MG63 (cell line): ENCODE results near the gene SLC6A20. TPM values are rescaled to one million over a fixed set of nuclear protein-coding genes. Genes with fewer than 3 reads are reported as not detected.
A peak's percentile ranks its signal among the peaks of the same experiment; 100 is the strongest.

ENCODE experiments used
- DNase-seq: peaks from one replicate; pipeline ENCODE4 v3.0.0-alpha.2; 2020
- H3K27me3 ChIP-seq: fragments of 250-450 bp; sonication (Bioruptor Pico); 2 replicates; pipeline ENCODE4 v1.5.1; 2020; ENCODE audit warnings: mild to moderate bottlenecking, moderate library complexity
- H3K36me3 ChIP-seq: fragments of 250-450 bp; sonication (Bioruptor Pico); 2 replicates; pipeline ENCODE4 v1.5.1; 2020; ENCODE audit warnings: mild to moderate bottlenecking, moderate library complexity
- H3K4me3 ChIP-seq: fragments of 250-450 bp; sonication (Bioruptor Pico); 2 replicates; pipeline ENCODE4 v1.5.1; 2020; ENCODE audit warnings: mild to moderate bottlenecking, moderate library complexity
- H3K9me3 ChIP-seq: fragments of 250-450 bp; sonication (Bioruptor Pico); 2 replicates; pipeline ENCODE4 v1.5.1; 2020; ENCODE audit warnings: mild to moderate bottlenecking, moderate library complexity
- total RNA-seq: library from RNA; depleted of rRNA; stranded (reverse); fragments of >200 nt; shearing (Covaris generic); gene quantifications from 2 replicates; pipeline ENCODE4 v1.2.3, GENCODE V29; 2014; ENCODE audit warnings: low replicate concordance

SLC6A20 gene
- total RNA-seq, 1 experiment from 2014 or later: not detected

DNA sequence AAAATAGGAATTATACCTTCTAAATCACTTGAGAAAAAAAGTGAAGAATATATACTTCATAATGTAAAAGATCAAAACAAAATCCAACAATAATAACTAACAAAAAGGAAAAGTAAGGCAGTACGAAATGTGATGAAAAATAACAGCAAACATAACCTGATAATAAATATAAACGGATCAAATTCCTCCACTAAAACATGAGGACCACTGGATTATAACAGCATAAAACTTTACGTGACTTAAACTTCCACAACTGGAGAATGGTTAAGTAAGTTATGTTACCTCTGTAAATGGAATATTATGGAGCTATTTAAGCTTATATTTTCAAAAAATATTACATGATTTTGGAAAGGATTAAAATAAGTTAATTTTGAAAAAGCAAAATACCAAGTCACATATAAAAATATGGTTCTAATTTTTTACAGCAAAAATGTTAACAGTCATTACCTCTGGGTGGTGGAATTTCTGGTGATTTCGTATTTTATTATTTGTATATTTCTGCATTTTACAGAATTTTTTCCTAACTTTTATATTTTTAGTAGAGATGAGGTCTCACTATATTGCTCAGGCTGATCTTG, 7.0 kb downstream of the SLC6A20 start:
- Histone ChIP-seq H3K4me3 (no peak overlapping the region), H3K36me3 (no peaks in the 10 kb centered on the region), H3K27me3 (no peaks in the 10 kb centered on the region), H3K9me3 (peaks cover 4% of the 10 kb centered on the region; the same call in 1 of the 2 replicates)
- DNase-seq: no peak

DNA sequence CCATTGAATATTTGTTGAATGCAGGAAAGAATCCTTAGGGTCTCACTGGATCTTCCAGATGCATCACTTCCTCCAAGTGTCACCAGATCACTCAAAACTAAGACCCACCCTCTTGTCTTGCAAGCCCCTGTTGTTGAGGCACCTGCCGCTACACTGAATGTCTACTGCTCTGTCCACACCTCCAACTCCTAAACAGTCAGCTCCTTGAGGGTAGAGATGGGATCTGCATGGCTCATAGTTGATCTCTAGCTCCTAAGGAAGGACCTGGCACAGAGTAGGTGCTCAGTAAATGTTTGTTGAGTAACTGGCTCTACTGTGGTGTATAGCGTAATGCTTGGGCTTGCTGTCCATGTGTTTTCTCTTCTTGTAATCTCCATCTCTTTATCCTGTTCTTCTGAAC, 8.8 kb downstream of the SLC6A20 start:
- peaks cover 4% of the 10 kb centered on the region; the same call in 1 of the 2 replicates for H3K9me3 ChIP-seq
- no peaks in the 10 kb centered on the region for H3K36me3 ChIP-seq
- H3K4me3 ChIP-seq: no peak overlapping the region
- no peak for DNase-seq
- no peaks in the 10 kb centered on the region for H3K27me3 ChIP-seq

DNA sequence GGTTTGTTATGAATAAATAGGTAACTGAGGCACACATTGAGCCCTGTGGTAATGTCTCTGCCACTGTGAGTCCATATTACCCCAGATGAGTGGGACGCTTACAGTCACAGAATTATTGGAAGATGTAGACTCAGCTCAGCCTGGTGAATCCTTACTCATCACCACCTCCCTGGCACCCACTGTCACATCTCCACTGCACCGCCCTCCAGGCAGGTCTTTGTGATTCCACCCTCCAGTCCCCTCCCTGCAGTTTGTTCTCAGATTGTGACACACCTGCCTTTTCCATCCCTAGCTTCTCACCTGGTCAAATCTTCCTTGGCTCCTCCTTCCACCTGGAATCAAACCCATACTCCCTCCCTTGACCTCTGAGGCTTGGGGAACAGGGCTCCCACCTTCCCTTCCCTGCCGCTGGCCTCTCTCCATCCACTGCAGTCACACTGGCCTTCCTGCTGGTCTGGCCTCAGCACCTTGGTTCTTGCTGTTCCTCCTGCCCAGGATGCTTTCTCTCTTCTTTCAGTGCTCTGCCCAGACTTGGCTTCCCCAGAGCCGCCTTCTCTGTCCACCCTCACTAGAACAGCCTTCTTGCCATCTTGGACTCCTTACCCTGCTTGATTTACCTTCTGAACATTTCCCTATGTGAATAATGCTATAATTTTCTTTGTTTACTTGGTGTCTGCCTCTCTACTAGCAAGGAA, 9.4 kb downstream of the SLC6A20 start:
- DNase-seq: no peak
- Histone ChIP-seq H3K9me3 (peaks cover 4% of the 10 kb centered on the region; the same call in 1 of the 2 replicates), H3K4me3 (no peak overlapping the region), H3K27me3 (no peaks in the 10 kb centered on the region), H3K36me3 (no peaks in the 10 kb centered on the region)

DNA sequence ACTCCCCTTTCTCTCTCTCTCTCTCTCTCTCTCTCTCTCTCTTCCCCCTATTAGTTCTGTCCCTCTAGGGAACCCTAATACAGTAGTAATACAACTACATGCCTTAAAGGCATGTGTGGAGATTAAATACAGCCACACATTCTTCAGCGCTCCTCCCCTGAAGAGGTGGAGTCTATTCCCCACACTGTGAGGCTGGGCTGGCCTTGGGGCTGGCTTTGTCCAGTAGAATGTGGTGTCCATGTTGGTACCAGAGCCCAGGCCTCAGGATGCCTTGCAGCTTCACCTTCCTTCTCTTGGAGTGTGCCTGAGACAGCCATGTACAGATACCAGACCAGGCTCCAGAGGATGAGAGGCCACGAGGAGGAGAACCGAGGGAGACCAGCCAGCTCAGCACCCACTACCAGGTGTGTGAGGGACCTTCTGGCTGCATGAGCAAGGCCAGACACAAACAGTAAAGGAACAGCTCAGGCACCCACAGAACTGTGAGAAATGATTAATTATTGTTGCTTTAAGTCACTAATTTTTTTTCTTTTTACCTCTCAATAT, 10.7 kb downstream of the SLC6A20 start:
- Histone ChIP-seq H3K9me3 (peaks cover 4% of the 10 kb centered on the region; the same call in 1 of the 2 replicates), H3K36me3 (no peaks in the 10 kb centered on the region), H3K27me3 (no peaks in the 10 kb centered on the region), H3K4me3 (no peak overlapping the region)
- DNase-seq: no peak

DNA sequence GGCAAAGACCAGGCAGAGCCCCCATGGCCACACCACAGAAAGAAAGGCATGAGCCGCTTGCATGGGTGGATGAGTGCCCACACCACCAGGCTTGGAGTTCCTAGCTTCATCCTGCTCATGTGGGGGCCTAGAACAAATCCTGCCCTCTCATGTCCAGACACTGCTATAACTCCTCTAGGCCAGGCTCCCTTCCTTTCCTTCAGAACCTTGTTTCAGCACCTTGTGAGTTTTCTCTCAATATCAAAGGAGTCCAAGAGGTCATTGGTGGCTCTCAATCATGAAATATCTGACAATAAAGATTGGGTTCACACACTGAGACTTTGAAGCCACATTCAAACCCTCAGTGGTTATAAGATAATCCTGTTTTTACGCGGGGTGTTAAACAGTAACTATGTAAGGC, 12.7 kb downstream of the SLC6A20 start:
- Histone ChIP-seq H3K9me3 (no peaks in the 10 kb centered on the region), H3K4me3 (no peak overlapping the region), H3K36me3 (no peaks in the 10 kb centered on the region), H3K27me3 (no peaks in the 10 kb centered on the region)
- DNase-seq: no peak

DNA sequence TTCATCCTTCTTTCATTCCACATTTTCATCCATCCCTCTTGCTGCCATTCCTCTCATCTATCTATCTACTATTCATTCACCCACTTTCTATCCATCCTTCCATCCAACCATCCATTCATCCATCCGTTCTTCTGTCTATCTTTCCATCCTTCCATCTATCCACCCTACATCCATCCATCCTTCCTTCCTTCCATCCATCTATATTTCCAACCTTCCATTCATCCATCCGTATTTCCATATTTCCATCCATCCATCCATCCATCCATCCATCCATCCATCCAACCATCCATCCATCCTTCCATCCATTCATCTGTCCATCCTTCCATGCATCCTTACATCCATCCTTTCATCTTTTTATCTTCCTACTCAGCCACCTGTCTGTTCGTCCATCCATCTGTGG, 14.0 kb downstream of the SLC6A20 start:
- Histone ChIP-seq H3K36me3 (no peaks in the 10 kb centered on the region), H3K9me3 (no peaks in the 10 kb centered on the region), H3K27me3 (no peaks in the 10 kb centered on the region), H3K4me3 (no peak overlapping the region)
- no peak for DNase-seq

DNA sequence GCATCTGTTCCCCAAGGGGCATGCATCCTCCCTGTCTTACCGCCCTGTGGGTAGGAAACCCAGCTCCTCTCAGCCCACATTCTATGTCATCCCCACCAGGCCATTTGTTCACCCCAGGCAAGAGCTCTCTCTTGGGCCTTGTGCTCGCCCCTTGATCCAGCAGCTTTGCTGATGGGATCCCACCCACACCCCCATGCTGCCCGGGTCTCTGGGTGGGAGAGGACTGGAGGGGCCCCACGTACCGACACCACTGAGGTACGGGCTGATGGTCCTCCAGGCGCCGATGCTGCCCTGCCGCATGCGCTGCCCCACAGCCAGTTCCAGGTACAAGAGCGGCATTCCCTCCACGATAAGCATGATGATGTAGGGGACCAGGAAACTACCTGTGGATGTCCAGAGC, 14.5 kb downstream of the SLC6A20 start:
- Histone ChIP-seq H3K27me3 (no peaks in the 10 kb centered on the region), H3K36me3 (no peaks in the 10 kb centered on the region), H3K9me3 (no peaks in the 10 kb centered on the region), H3K4me3 (no peak overlapping the region)
- DNase-seq: no peak

DNA sequence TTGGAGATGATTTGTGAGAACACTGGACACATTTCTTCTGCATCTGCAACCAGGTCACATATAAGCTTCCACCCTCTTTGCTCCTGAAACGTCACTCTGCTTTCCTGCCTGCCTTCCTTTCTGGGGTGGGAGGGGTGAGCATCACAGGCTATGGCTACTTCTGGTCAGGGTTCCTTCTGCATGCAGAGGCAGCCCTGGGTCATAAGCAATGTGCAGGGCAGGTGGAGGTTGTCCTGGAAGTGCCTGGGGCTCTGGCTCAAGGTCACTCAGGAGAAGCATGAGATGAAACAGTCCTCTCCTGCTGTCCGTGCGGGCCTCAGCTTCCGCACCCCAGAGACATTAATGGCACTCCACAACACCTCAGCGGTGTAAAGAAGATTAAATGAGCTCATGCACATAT, 15.1 kb downstream of the SLC6A20 start:
- no peaks in the 10 kb centered on the region for H3K27me3 ChIP-seq
- no peak for DNase-seq
- H3K9me3 ChIP-seq: no peaks in the 10 kb centered on the region
- H3K4me3 ChIP-seq: no peak overlapping the region
- H3K36me3 ChIP-seq: no peaks in the 10 kb centered on the region

DNA sequence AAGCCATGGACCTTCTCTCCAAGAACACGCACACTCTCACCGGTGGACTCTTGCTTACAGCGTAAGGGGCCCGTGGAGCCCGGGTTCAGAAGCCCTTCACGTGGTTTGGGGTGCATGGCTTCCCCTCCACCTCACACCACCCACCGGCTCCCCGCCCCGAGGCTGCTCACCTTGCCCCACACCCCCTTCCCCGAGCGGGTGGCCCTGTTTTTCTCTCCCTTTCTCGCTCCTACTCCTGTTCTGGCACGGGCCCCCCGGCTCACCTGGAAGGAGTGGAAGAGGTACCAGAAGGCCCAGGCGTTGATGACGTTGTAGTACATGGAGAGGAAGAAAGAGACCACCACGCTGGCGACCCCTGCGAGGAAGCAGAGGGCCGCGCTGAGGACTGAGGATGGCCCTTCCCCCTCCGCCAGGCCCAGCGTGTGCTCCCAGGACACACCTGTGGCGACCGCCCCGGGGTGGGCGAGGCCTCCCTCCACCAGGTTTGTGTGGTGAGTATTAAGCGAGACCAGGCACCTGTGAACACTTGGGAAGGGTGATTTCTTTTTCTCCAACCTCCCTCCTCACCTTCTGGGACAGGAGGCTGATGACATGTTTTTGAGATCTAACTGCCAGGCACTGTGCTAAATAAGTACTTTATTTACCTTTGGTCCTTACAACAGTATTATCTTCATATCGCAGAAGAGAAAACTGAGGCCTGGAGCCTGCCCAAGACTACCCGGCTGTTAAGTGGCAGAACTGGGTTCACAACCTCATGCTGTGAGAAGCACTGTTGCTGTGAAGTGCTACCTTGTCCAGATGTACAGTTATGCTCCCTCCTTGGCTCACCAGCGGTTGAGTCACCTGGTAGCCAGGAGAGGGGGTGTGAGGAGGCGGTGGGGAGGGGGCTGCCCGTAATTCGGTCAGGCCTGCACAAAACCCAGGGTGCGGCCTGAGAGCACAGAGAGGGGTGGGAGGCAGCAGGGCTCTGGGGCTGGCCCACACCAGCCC, 16.3 kb downstream of the SLC6A20 start:
- DNase-seq: no peak
- H3K4me3 ChIP-seq: no peak overlapping the region
- no peaks in the 10 kb centered on the region for H3K36me3 ChIP-seq
- H3K9me3 ChIP-seq: no peaks in the 10 kb centered on the region
- no peaks in the 10 kb centered on the region for H3K27me3 ChIP-seq

DNA sequence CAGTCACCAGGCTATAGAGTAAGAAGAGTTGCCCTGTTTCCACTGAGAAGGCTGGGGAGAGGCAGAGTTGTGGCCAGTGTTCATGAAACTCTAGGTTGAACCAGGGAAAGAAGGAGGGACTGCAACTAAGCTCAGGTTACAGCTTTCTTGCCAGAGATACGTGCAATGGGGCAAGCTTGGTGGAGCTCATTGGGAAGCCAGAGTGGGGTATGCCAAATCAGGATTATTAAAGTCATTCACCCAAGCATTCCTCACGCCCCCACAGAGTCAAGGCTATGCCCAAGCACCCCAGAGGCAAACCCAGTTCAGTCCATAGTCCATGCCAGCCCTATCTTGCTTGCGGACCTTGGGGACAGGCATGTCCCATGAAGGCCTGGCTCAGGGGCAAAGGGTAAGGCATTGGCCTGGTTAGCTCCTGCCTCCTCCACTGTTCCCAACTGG, 17.6 kb downstream of the SLC6A20 start:
- H3K9me3 ChIP-seq: no peaks in the 10 kb centered on the region
- no peaks in the 10 kb centered on the region for H3K27me3 ChIP-seq
- DNase-seq: peak; percentile 12
- H3K4me3 ChIP-seq: no peak overlapping the region
- H3K36me3 ChIP-seq: no peaks in the 10 kb centered on the region

DNA sequence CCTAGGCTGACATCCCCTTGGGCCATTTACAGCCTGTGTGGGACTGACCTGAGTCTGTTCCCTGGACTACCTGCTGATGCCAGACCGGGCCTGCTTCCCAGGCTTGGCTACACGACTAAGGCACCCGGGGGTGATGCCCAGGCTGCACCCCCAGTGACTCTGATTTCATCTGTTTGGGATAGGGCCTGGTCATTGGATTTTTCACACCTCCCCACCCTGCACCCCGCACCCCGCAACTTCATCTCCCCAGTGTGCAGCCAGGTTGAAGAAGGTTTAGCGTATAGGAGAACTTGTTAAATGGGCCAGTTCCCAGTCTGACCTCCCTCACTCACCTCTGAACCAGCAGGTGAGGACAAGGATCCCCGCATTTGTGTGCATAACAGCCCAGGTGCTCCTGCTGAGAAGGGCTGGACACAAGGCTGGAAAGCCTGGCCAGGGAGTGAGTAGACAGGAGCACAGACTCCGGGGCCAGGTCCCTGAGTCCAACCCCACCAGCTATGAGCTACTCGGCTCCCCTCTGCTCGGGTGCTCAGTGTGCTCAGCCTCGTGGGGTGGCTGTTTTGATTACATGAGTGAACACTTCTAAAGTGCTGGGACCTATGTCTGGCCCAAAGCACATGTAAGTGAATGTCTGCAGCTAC, 18.5 kb downstream of the SLC6A20 start:
- DNase-seq: no peak
- Histone ChIP-seq H3K4me3 (no peak overlapping the region), H3K36me3 (no peaks in the 10 kb centered on the region), H3K27me3 (no peaks in the 10 kb centered on the region), H3K9me3 (no peaks in the 10 kb centered on the region)

DNA sequence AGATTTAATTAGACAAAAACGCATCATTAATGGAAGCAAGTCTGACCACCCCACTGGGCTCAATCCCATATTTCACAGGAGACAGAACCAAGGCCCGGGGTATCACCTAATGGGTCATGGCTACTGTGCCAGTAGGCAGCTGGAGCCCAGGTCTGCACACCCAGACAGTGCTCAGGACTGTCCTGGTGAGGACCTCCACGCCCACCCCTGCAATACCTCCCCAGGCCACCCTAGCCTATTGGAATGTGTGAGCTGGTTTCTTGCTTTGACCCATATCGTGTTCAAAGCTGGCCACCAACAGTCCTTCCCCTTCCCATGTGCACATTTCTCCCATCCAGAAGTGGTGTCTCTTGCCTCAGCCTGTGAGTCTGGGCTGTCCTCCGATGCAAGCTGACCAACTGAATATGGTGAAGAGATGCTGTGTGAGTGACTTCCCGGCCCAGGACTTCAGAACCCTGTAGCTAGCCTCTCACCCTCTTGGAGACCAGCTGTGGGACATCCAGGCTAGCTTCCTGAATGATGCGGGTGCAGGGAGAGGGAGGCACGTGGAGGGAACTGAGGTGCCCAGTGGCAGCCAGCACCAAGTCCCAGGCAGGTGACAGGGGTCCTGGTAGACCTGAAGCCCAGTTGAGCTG, 19.1 kb downstream of the SLC6A20 start:
- no peaks in the 10 kb centered on the region for H3K36me3 ChIP-seq
- H3K27me3 ChIP-seq: no peaks in the 10 kb centered on the region
- DNase-seq: no peak
- H3K9me3 ChIP-seq: no peaks in the 10 kb centered on the region
- H3K4me3 ChIP-seq: no peak overlapping the region

DNA sequence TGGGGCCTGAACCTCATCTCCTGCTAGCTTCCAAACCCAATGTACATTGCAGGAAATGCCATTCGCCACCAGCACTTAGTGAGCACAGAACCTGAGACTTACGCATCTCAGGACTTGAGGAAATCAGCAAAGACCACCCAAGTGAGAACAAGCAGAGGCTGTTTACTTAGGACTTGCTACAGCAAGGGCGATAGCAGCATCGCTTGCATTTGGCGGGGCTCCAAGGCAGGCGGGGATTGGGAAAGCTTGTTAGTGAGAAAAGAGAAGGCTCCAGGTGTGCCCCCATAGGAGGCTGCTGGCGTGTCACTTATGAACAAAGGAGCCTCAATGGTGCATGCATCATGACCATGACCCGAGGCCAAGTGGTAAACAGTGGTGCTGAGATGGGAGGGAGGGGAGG, 19.7 kb downstream of the SLC6A20 start:
- Histone ChIP-seq H3K9me3 (no peaks in the 10 kb centered on the region), H3K27me3 (no peaks in the 10 kb centered on the region), H3K4me3 (no peak overlapping the region), H3K36me3 (no peaks in the 10 kb centered on the region)
- no peak for DNase-seq

DNA sequence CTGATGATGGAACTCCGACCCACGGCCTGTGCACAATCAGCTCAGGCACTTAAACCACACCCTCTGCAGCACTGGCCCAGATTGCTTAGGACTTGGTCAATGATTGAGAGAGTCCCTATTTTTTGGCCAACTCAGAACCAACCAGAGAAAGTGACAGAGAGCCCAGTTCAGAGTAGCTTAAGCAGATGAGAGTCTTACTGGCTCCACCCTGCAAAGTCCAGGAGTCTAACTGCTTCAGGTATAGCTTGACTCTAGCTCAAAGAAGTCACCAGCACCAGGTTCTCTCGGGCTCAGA, 20.1 kb downstream of the SLC6A20 start:
- Histone ChIP-seq H3K4me3 (no peak overlapping the region), H3K9me3 (no peaks in the 10 kb centered on the region), H3K27me3 (no peaks in the 10 kb centered on the region), H3K36me3 (no peaks in the 10 kb centered on the region)
- DNase-seq: no peak

DNA sequence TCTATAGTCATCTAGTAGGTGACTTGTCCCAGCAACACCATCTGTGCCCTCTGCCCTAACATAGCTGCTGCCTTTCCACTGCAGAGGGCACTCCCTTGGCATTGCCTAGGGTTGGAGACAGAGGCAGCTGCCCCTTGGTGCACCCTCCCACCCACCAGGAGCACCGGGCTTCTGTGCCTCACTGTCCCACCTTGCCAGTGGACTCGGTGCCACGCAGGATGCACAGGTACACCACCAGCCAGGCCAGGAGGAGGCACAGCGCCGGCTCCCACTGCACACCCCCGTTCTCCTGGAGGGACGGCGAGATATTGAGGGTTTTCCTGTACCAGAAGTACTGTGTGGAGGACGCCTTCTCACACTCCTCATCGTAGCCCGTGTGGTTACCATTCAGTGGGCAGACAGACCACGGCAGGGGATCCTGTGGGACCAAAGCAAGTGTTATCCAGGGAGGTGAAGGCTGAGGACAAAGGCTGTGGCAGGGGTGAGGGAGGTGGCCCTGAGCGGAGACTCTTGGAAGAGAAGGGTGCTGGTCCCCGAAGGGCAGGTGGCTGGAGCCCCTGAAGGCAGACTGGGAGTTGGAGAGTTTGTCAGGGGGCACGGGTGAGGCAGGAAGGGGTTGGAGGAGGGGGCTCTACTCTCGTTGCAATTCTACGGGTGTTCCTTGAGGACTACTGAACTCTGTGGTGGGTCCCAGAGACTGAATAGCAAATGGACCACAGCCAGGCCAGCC, 20.6 kb downstream of the SLC6A20 start:
- Histone ChIP-seq H3K4me3 (no peak overlapping the region), H3K9me3 (no peaks in the 10 kb centered on the region), H3K27me3 (no peaks in the 10 kb centered on the region), H3K36me3 (no peaks in the 10 kb centered on the region)
- no peak for DNase-seq
